Astrocyte (in vitro differentiated cells and primary cell): ENCODE data around the gene TXNL4A. TPM values are rescaled to one million over a fixed set of nuclear protein-coding genes. Genes with fewer than 3 reads are reported as not detected.

Experiments used
- DNase-seq: peaks from one replicate; pipeline ENCODE4 v3.0.0-alpha.2; 2010; ENCODE audit warnings: low read depth
- FAIRE-seq: peaks from 2 replicates; lab custom pipeline; 2011; peaks lifted over from hg19 to GRCh38; lab: Jason Lieb, UNC
- H2AFZ ChIP-seq: 2 replicates; pipeline ENCODE4 v1.6.0; 2012; ENCODE audit warnings: low read depth, low read length, inconsistent platforms
- H3K27ac ChIP-seq: 2 replicates; pipeline ENCODE4 v1.5.1; 2011; ENCODE audit warnings: low read depth, low read length, inconsistent platforms
- H3K27me3 ChIP-seq: 2 replicates; pipeline ENCODE4 v1.6.0; 2011; ENCODE audit warnings: low read length, inconsistent platforms; ENCODE audit not compliant: insufficient read depth
- H3K36me3 ChIP-seq: 2 replicates; pipeline ENCODE4 v1.5.1; 2011; ENCODE audit warnings: low read length, inconsistent platforms; ENCODE audit not compliant: insufficient read depth
- H3K4me1 ChIP-seq: 2 replicates; pipeline ENCODE4 v1.5.1; 2011; ENCODE audit warnings: low read length, inconsistent platforms; ENCODE audit not compliant: insufficient read depth
- H3K4me2 ChIP-seq: 2 replicates; pipeline ENCODE4 v1.6.0; 2012; ENCODE audit warnings: low read length, inconsistent platforms
- H3K4me3 ChIP-seq: 2 replicates; pipeline ENCODE4 v1.5.1; 2011; ENCODE audit warnings: low read depth, mild to moderate bottlenecking, low read length, inconsistent platforms; ENCODE audit not compliant: insufficient read depth
- H3K79me2 ChIP-seq: 2 replicates; pipeline ENCODE4 v1.6.0; 2012; ENCODE audit warnings: mild to moderate bottlenecking, low read length, inconsistent platforms; ENCODE audit not compliant: insufficient read depth
- H3K9ac ChIP-seq: 2 replicates; pipeline ENCODE4 v1.6.0; 2012; ENCODE audit warnings: mild to moderate bottlenecking, low read length, inconsistent platforms
- H3K9me3 ChIP-seq: 2 replicates; pipeline ENCODE4 v1.5.1; 2012; ENCODE audit warnings: low read depth, mild to moderate bottlenecking, low read length, inconsistent platforms; ENCODE audit not compliant: insufficient read depth
- H4K20me1 ChIP-seq: 2 replicates; pipeline ENCODE4 v1.6.0; 2012; ENCODE audit warnings: low read length, inconsistent platforms; ENCODE audit not compliant: insufficient read depth
- H3K27ac Mint-ChIP-seq: one replicate; pipeline ENCODE4 v1.8.0; 2021; ENCODE audit warnings: mild to moderate bottlenecking, mixed read lengths; ENCODE audit not compliant: unreplicated experiment
- H3K27me3 Mint-ChIP-seq: one replicate; pipeline ENCODE4 v1.8.0; 2021; ENCODE audit warnings: low read depth, mixed read lengths; ENCODE audit not compliant: unreplicated experiment
- H3K36me3 Mint-ChIP-seq: one replicate; pipeline ENCODE4 v1.8.0; 2021; ENCODE audit warnings: low read depth, mixed read lengths; ENCODE audit not compliant: unreplicated experiment
- H3K4me1 Mint-ChIP-seq: one replicate; pipeline ENCODE4 v1.8.0; 2021; ENCODE audit warnings: low read depth, mixed read lengths; ENCODE audit not compliant: unreplicated experiment
- H3K4me3 Mint-ChIP-seq: one replicate; pipeline ENCODE4 v1.8.0; 2021; ENCODE audit warnings: mild to moderate bottlenecking, moderate library complexity, mixed read lengths; ENCODE audit not compliant: unreplicated experiment
- H3K9me3 Mint-ChIP-seq: one replicate; pipeline ENCODE4 v1.8.0; 2021; ENCODE audit warnings: mild to moderate bottlenecking, mixed read lengths; ENCODE audit not compliant: unreplicated experiment
- EZH2 ChIP-seq: IDR thresholded peaks from 2 replicates; pipeline ENCODE4 v1.6.1; 2012; ENCODE audit warnings: mild to moderate bottlenecking, low read length, inconsistent platforms; ENCODE audit not compliant: insufficient read depth
- total RNA-seq: library from RNA; stranded (reverse); gene quantifications from 2 replicates; pipeline ENCODE4 v1.2.1, GENCODE V29; 2021
- TF ChIP-seq, protein P1 (sequence below): IDR thresholded peaks from 2 replicates; pipeline ENCODE4 v1.5.1; 2011; ENCODE audit warnings: low read depth, mild to moderate bottlenecking, inconsistent platforms, low read length, moderate library complexity; ENCODE audit not compliant: insufficient read depth

The TXNL4A gene
- total RNA-seq, 1 donor from 2014 or later, result 135 TPM

DNA sequence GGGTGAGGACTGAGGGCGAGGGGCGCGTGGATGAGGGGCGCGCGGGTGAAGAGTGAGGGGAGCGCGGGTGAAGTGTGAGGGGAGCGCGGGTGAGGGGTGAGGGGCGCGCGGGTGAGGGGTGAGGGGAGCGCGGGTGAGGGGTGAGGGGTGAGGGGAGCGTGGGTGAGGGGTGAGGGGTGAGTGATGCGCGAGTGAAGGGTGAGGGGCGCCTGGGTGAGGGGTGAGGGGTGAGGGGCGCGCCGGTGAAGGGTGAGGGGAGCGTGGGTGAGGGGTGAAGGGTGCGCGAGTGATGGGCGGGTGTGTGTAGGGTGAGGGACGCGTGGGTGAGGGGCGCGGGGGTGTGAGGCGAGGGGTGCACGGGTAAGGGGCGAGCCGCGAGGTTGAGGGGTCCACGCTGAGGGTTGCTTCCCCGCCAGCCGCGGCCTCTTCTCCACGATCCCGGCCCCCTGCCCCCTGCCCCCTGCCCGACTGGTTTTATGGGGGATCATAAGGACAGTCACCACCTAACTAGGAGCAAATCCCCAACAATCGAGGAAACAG, 35.8 kb downstream of the TXNL4A start:
- Histone ChIP-seq H3K4me1 (peaks cover 7% of the 10 kb centered on the region), H3K27ac (no peak overlapping the region), H3K9me3 (no peaks in the 10 kb centered on the region), H3K4me2 (peak overlapping the region; percentile 95), H3K79me2 (peaks cover 36% of the 10 kb centered on the region), H3K4me3 (peak overlapping the region; percentile 62), H2AFZ (peak overlapping the region; percentile 80), H3K9ac (peak overlapping the region; percentile 82), H4K20me1 (peaks cover 32% of the 10 kb centered on the region), H3K27me3 (no peaks in the 10 kb centered on the region), H3K36me3 (no peaks in the 10 kb centered on the region)
- Mint-ChIP-seq H3K4me3 (peak overlapping the region; percentile 68), H3K27me3 (no peaks in the 10 kb centered on the region), H3K27ac (no peak overlapping the region), H3K9me3 (peaks cover 4% of the 10 kb centered on the region), H3K4me1 (peaks cover 8% of the 10 kb centered on the region), H3K36me3 (peaks cover 9% of the 10 kb centered on the region)
- TF ChIP-seq EZH2, result no peak
- TF ChIP-seq, protein P1, sequence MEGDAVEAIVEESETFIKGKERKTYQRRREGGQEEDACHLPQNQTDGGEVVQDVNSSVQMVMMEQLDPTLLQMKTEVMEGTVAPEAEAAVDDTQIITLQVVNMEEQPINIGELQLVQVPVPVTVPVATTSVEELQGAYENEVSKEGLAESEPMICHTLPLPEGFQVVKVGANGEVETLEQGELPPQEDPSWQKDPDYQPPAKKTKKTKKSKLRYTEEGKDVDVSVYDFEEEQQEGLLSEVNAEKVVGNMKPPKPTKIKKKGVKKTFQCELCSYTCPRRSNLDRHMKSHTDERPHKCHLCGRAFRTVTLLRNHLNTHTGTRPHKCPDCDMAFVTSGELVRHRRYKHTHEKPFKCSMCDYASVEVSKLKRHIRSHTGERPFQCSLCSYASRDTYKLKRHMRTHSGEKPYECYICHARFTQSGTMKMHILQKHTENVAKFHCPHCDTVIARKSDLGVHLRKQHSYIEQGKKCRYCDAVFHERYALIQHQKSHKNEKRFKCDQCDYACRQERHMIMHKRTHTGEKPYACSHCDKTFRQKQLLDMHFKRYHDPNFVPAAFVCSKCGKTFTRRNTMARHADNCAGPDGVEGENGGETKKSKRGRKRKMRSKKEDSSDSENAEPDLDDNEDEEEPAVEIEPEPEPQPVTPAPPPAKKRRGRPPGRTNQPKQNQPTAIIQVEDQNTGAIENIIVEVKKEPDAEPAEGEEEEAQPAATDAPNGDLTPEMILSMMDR, result no peak
- no peak for FAIRE-seq
- no peak for DNase-seq

DNA sequence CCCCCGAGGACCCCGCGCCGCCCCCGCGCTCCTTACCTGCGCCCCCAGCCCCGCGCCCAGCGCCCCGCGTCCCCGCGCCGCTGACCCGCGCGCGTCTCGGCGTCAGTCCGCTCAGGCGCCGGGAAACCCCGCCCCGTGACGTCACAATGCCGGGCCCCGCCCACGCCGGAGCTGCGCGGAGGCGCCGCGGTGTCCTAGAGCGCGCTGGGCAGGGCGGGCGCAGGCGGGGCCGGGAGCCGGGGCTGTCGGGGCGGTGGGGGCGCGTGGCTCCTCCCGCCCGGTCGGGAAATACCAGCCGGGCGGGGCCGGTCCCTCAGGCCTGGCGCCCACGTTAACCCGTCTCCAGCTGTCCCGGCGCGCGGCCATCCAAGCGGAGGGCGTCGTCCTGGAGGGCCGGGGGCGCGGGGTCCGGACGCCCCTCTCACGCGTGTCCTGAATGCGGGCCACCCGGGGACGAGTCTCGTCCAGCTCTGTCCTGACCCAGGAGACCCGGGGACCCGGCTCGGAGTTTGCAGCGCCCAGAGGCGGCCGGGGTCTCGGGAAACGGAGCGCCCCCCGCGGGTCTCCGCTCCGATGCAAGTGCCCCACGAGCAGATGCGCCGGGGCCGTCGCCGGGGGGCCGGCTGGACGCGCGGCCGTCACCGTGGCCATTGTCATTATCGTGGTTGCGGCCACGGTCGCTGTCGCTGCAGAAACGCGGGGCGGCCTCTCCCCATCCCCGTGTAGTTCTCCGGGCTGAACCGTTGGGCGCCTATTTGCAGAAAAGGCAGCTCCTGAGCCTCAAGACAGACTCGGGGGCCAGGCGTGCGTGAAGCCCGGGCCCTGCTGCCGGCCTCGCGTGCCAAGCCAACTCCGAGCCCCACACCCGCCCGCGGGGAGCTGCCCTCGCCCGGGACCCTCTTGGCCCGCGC, 36.6 kb downstream of the TXNL4A start, which contains the start of gene SLC66A2:
SLC66A2 (minus strand) TSS at position 109 of the 911 bp plus-strand sequence. CDS start 727 bp downstream, outside the sequence.
- Histone ChIP-seq H3K27me3 (no peaks in the 10 kb centered on the region), H3K36me3 (no peaks in the 10 kb centered on the region), H3K4me1 (peaks cover 7% of the 10 kb centered on the region), H4K20me1 (peaks cover 38% of the 10 kb centered on the region), H3K4me2 (peak within 1 kb of the TSS; percentile 95), H2AFZ (peak within 1 kb of the TSS; percentile 80), H3K9ac (peak within 1 kb of the TSS; percentile 82), H3K79me2 (peaks cover 41% of the 10 kb centered on the region), H3K9me3 (no peaks in the 10 kb centered on the region), H3K27ac (peak within 1 kb of the TSS; percentile 47), H3K4me3 (peak within 1 kb of the TSS; percentile 67)
- Mint-ChIP-seq H3K9me3 (peaks cover 4% of the 10 kb centered on the region), H3K36me3 (peaks cover 12% of the 10 kb centered on the region), H3K4me3 (peak within 1 kb of the TSS; percentile 93), H3K4me1 (peaks cover 8% of the 10 kb centered on the region), H3K27me3 (peaks cover 2% of the 10 kb centered on the region), H3K27ac (no peak within 1 kb of the TSS)
- TF ChIP-seq EZH2, result no peak
- TF ChIP-seq, protein P1, result no peak
- DNase-seq (peak; percentile 59), FAIRE-seq (no peak)
